GM23248 (cell line): ENCODE measurements around the gene TTI1. TPM values are rescaled to one million over a fixed set of nuclear protein-coding genes. Genes with fewer than 3 reads are reported as not detected.

Source experiments
- DNase-seq: peaks from one replicate; pipeline ENCODE4 v3.0.0-alpha.2; 2015
- H2AFZ ChIP-seq: fragments of 200-600 bp; sonication (generic); 2 replicates; pipeline ENCODE4 v1.6.1; 2016; ENCODE audit warnings: antibody characterized with exemption
- H3F3A ChIP-seq: fragments of 200-600 bp; sonication (generic); 2 replicates; pipeline ENCODE4 v1.6.1; 2016; ENCODE audit warnings: mild to moderate bottlenecking, antibody characterized with exemption, mixed run types; ENCODE audit not compliant: insufficient read depth
- H3K27ac ChIP-seq: fragments of 200-600 bp; sonication (generic); 2 replicates; pipeline ENCODE4 v1.5.1; 2016; ENCODE audit warnings: mild to moderate bottlenecking
- H3K27me3 ChIP-seq: fragments of 200-600 bp; sonication (generic); replicated peaks from 2 replicates; pipeline ENCODE4 v1.6.1; 2016; ENCODE audit warnings: mild to moderate bottlenecking; ENCODE audit not compliant: insufficient read depth
- H3K36me3 ChIP-seq: fragments of 200-600 bp; sonication (generic); 2 replicates; pipeline ENCODE4 v1.6.1; 2016; ENCODE audit warnings: low read depth, mild to moderate bottlenecking
- H3K4me1 ChIP-seq: fragments of 200-600 bp; sonication (generic); 2 replicates; pipeline ENCODE4 v1.6.1; 2016; ENCODE audit warnings: mild to moderate bottlenecking; ENCODE audit not compliant: insufficient read depth
- H3K4me2 ChIP-seq: fragments of 200-600 bp; sonication (generic); one replicate; pipeline ENCODE4 v1.6.1; 2016; ENCODE audit warnings: mild to moderate bottlenecking; ENCODE audit not compliant: unreplicated experiment
- H3K4me3 ChIP-seq: fragments of 200-600 bp; sonication (generic); 2 replicates; pipeline ENCODE4 v1.5.1; 2016; ENCODE audit warnings: mild to moderate bottlenecking
- H3K79me2 ChIP-seq: fragments of 200-600 bp; sonication (generic); 2 replicates; pipeline ENCODE4 v1.6.1; 2016; ENCODE audit warnings: mild to moderate bottlenecking; ENCODE audit not compliant: insufficient read depth
- H3K9ac ChIP-seq: fragments of 200-600 bp; sonication (generic); 2 replicates; pipeline ENCODE4 v1.6.1; 2016; ENCODE audit warnings: mild to moderate bottlenecking
- H3K9me2 ChIP-seq: fragments of 200-600 bp; sonication (generic); 2 replicates; pipeline ENCODE4 v1.6.1; 2016; ENCODE audit warnings: mixed run types, mild to moderate bottlenecking, moderate library complexity; ENCODE audit not compliant: insufficient read depth
- H3K9me3 ChIP-seq: fragments of 200-600 bp; sonication (generic); one replicate; pipeline ENCODE4 v1.6.1; 2017; ENCODE audit warnings: low read depth
- H4K20me1 ChIP-seq: fragments of 200-600 bp; sonication (generic); 2 replicates; pipeline ENCODE4 v1.6.0; 2016; ENCODE audit not compliant: insufficient read depth
- EZH2 ChIP-seq: fragments of 200-600 bp; sonication (generic); IDR thresholded peaks from 2 replicates; pipeline ENCODE4 v1.6.1; 2018; ENCODE audit warnings: antibody characterized with exemption, mild to moderate bottlenecking; ENCODE audit not compliant: insufficient read depth, poor library complexity, severe bottlenecking
- EZH2phosphoT487 ChIP-seq: fragments of 200-600 bp; sonication (generic); IDR thresholded peaks from 2 replicates; pipeline ENCODE4 v1.6.1; 2018; ENCODE audit warnings: antibody characterized with exemption, moderate library complexity, mild to moderate bottlenecking, low read depth; ENCODE audit not compliant: insufficient read depth
- WGBS, 2 experiments: methylation state at CpG; one replicate each; pipeline ENCODE4 v1.1.6; 2015 to 2017; ENCODE audit warnings: low lambda C conversion rate in 2 of 2, low coverage in 1 of 2; ENCODE audit errors: missing lambda C conversion rate in 2 of 2; 5-methylcytosine and 5-hydroxymethylcytosine counted together
- in situ Hi-C: fragments of 300-500 bp; cut with MboI; formaldehyde crosslinking; loops from 2 replicates; pipeline ENCODE4 v1.15.0; 2020
- polyA plus RNA-seq: library from polyadenylated mRNA; unstranded; fragments of >200 nt; fragmentation: Nextera tagmentation; extraction: Ambion mirVana; gene quantifications from 2 replicates; pipeline ENCODE4 v1.2.1, GENCODE V29; 2016
- total RNA-seq: library from RNA; depleted of rRNA; stranded (reverse); fragments of >200 nt; shearing (Covaris generic); gene quantifications from 2 replicates; pipeline ENCODE4 v1.2.3, GENCODE V29; 2014

Gene TTI1
- total and polyA plus RNA-seq, 2 experiments from 2014 or later, result 12.1 to 12.2 TPM

GRCh38 chr20:38007526-38007925, 25.7 kb downstream of the TTI1 start:
- H3K36me3 ChIP-seq, result no peaks in the 10 kb centered on the region

GRCh38 chr20:38005903-38006302, 27.4 kb downstream of the TTI1 start:
- WGBS, 2 experiments, result 88 to 92% methylated on average over 5 of the region's 5 CpGs
- H3K9me3 ChIP-seq, result no peaks in the 10 kb centered on the region
- H3K27ac ChIP-seq, result no peak overlapping the region
- peaks cover 23% of the 10 kb centered on the region; the same call in 1 of the 2 replicates for H3K79me2 ChIP-seq
- H3K4me2 ChIP-seq, result no peak overlapping the region
- H3K4me1 ChIP-seq, result peaks cover 13% of the 10 kb centered on the region
- H3K4me3 ChIP-seq, result no peak overlapping the region
- no peak for TF ChIP-seq EZH2
- TF ChIP-seq EZH2phosphoT487, result no peak
- DNase-seq, result no peak
- no peak overlapping the region for H2AFZ ChIP-seq
- no peaks in the 10 kb centered on the region for H4K20me1 ChIP-seq
- in situ Hi-C loops, result no loop called here
- H3K36me3 ChIP-seq, result no peaks in the 10 kb centered on the region
- peaks cover 20% of the 10 kb centered on the region for H3F3A ChIP-seq
- H3K9ac ChIP-seq, result no peak overlapping the region
- H3K9me2 ChIP-seq, result no peaks in the 10 kb centered on the region
- no peaks in the 10 kb centered on the region for H3K27me3 ChIP-seq

More at GRCh38 chr20:38007526-38007925, 25.7 kb downstream of the TTI1 start:
- DNase-seq, result no peak
- Histone ChIP-seq H2AFZ (no peak overlapping the region), H3K79me2 (peaks cover 23% of the 10 kb centered on the region; the same call in 1 of the 2 replicates), H3F3A (peaks cover 5% of the 10 kb centered on the region; the same call in 1 of the 2 replicates), H3K4me1 (no peaks in the 10 kb centered on the region), H3K9ac (no peak overlapping the region), H3K9me3 (no peaks in the 10 kb centered on the region), H3K9me2 (no peaks in the 10 kb centered on the region), H3K27me3 (no peaks in the 10 kb centered on the region), H4K20me1 (no peaks in the 10 kb centered on the region), H3K4me2 (no peak overlapping the region), H3K4me3 (no peak overlapping the region), H3K27ac (no peak overlapping the region)
- in situ Hi-C loops, result no loop called here
- 100% methylated on average over 1 of the region's 1 CpG for WGBS, 2 experiments
- TF ChIP-seq EZH2phosphoT487, result no peak
- no peak for TF ChIP-seq EZH2

- no peak for DNase-seq
- Histone ChIP-seq H4K20me1 (no peaks in the 10 kb centered on the region), H3K27me3 (no peaks in the 10 kb centered on the region), H3K4me2 (no peak overlapping the region), H3K4me1 (peaks cover 16% of the 10 kb centered on the region), H3K9ac (no peak overlapping the region), H3K36me3 (no peaks in the 10 kb centered on the region), H3F3A (peaks cover 34% of the 10 kb centered on the region), H3K4me3 (no peak overlapping the region), H3K79me2 (peaks cover 14% of the 10 kb centered on the region; the same call in 1 of the 2 replicates), H3K9me2 (no peaks in the 10 kb centered on the region), H3K9me3 (no peaks in the 10 kb centered on the region), H2AFZ (no peak overlapping the region), H3K27ac (no peak overlapping the region)
- no peak for TF ChIP-seq EZH2phosphoT487
- no peak for TF ChIP-seq EZH2
- in situ Hi-C loops, result no loop called here
- 97 to 100% methylated on average over 1 of the region's 1 CpG for WGBS, 2 experiments
Measured at GRCh38 chr20:38004416-38004815, 28.8 kb downstream of the TTI1 start.

GRCh38 chr20:38002422-38002821, 30.8 kb downstream of the TTI1 start:
- Histone ChIP-seq H3K9me2 (no peaks in the 10 kb centered on the region), H3K4me2 (no peak overlapping the region), H3K4me1 (peaks cover 16% of the 10 kb centered on the region), H3K9ac (no peak overlapping the region), H3K27ac (no peak overlapping the region), H3F3A (peaks cover 34% of the 10 kb centered on the region), H2AFZ (no peak overlapping the region), H3K9me3 (no peaks in the 10 kb centered on the region), H3K36me3 (peaks cover 11% of the 10 kb centered on the region; the same call in 1 of the 2 replicates), H4K20me1 (no peaks in the 10 kb centered on the region), H3K79me2 (0 out of 2 replicates have a peak, but pooled peaks cover 3% of the 10 kb centered on the region), H3K4me3 (no peak overlapping the region), H3K27me3 (no peaks in the 10 kb centered on the region)
- 90 to 92% methylated on average over 8 of the region's 8 CpGs for WGBS, 2 experiments
- DNase-seq, result no peak
- in situ Hi-C loops, result no loop called here
- TF ChIP-seq EZH2 (no peak), EZH2phosphoT487 (no peak)

GRCh38 chr20:38001981-38002380, 31.3 kb downstream of the TTI1 start:
- Histone ChIP-seq H3F3A (peaks cover 34% of the 10 kb centered on the region), H3K4me3 (no peak overlapping the region), H3K79me2 (no peaks in the 10 kb centered on the region), H4K20me1 (no peaks in the 10 kb centered on the region), H2AFZ (no peak overlapping the region), H3K4me2 (peak overlapping the region; percentile 75), H3K4me1 (peaks cover 16% of the 10 kb centered on the region), H3K9me3 (no peaks in the 10 kb centered on the region), H3K27me3 (no peaks in the 10 kb centered on the region), H3K36me3 (peaks cover 11% of the 10 kb centered on the region; the same call in 1 of the 2 replicates), H3K27ac (peak overlapping the region; percentile 77), H3K9ac (no peak overlapping the region), H3K9me2 (no peaks in the 10 kb centered on the region)
- DNase-seq, result peak; percentile 14
- in situ Hi-C loops, result no loop called here
- no peak for TF ChIP-seq EZH2
- no peak for TF ChIP-seq EZH2phosphoT487
- 78 to 98% methylated on average over 3 to 4 of the region's 4 CpGs for WGBS, 2 experiments
